Esophagus muscularis mucosa (tissue), 4 donors: Measurements from ENCODE around the gene AKAP5. TPM values are rescaled to one million over a fixed set of nuclear protein-coding genes. Genes with fewer than 3 reads are reported as not detected.
"Not testable (repeated sequence)": the region's sequence is repeated elsewhere in the genome, so short reads cannot be mapped to it uniquely, and the experiment has no call there.

ENCODE experiments used
- DNase-seq: peaks from one replicate; pipeline ENCODE4 v3.0.0-alpha.2; 2017; ENCODE audit errors: extremely low spot score
- H3K27ac ChIP-seq, 4 donors: fragments of 200-600 bp; sonication (generic); replicated peaks in 1 of 4; 1 replicate in 3 of 4; 2 replicates in 1 of 4; pipeline ENCODE4 v1.5.1; 2016 to 2019; ENCODE audit warnings: mild to moderate bottlenecking in 1 of 4
- H3K27me3 ChIP-seq, 4 donors: fragments of 200-600 bp; sonication (generic); one replicate each; pipeline versions ENCODE4 v1.5.1 to v1.6.0; 2016 to 2019
- H3K36me3 ChIP-seq, 4 donors: fragments of 200-600 bp; sonication (generic); one replicate each; pipeline ENCODE4 v1.5.1; 2016 to 2019
- H3K4me1 ChIP-seq, 4 donors: fragments of 200-600 bp; sonication (generic); one replicate each; pipeline ENCODE4 v1.5.1; 2016 to 2019
- H3K4me3 ChIP-seq, 4 donors: fragments of 200-600 bp; sonication (generic); 1 replicate in 2 of 4; 2 replicates in 2 of 4; pipeline ENCODE4 v1.5.1; 2016 to 2019; ENCODE audit warnings: mild to moderate bottlenecking in 4 of 4, moderate library complexity in 1 of 4
- H3K9me3 ChIP-seq, 4 donors: fragments of 200-600 bp; sonication (generic); 1 replicate in 3 of 4; 2 replicates in 1 of 4; pipeline ENCODE4 v1.5.1; 2016 to 2019
- EP300 ChIP-seq: sonication (generic); formaldehyde crosslinking; IDR thresholded peaks from one replicate; pipeline ENCODE4 v1.6.1; 2017; ENCODE audit warnings: antibody characterized with exemption
- POLR2A ChIP-seq: fragments of 450-650 bp; IDR thresholded peaks from one replicate; pipeline ENCODE4 v1.6.1; 2017; ENCODE audit warnings: antibody characterized with exemption, moderate library complexity, mild to moderate bottlenecking, low read depth
- POLR2AphosphoS5 ChIP-seq, 2 donors: sonication (generic); formaldehyde crosslinking; IDR thresholded peaks; one replicate each; pipeline ENCODE4 v1.6.1; 2017; ENCODE audit warnings: antibody characterized with exemption in 2 of 2
- WGBS: methylation state at CpG from one replicate; pipeline ENCODE4 v1.1.5; 2018; 5-methylcytosine and 5-hydroxymethylcytosine counted together
- intact Hi-C: fragments of 100-400 bp; cut with DNase I; formaldehyde crosslinking; loops from one replicate; pipeline ENCODE4 v1.15.1; 2023
- total RNA-seq, 4 donors: library from RNA; depleted of rRNA; stranded (reverse); fragments of >200 nt; gene quantifications; one replicate each; pipeline versions ENCODE4 v1.1.0 to v1.2.1, GENCODE V29; 2016
- TF ChIP-seq, protein P1 (sequence below), 3 experiments: fragments of 200-600 bp in 2 of 3; fragments of 450-650 bp in 1 of 3; sonication (generic) in 2 of 3; IDR thresholded peaks; one replicate each; pipeline ENCODE4 v1.5.1; 2017 to 2019; ENCODE audit warnings: antibody characterized with exemption in 3 of 3, mild to moderate bottlenecking in 2 of 3, moderate library complexity in 1 of 3

Gene AKAP5
- total RNA-seq, 4 donors from 2014 or later, result 0.45 to 2.1 (median 1.4) TPM

DNA sequence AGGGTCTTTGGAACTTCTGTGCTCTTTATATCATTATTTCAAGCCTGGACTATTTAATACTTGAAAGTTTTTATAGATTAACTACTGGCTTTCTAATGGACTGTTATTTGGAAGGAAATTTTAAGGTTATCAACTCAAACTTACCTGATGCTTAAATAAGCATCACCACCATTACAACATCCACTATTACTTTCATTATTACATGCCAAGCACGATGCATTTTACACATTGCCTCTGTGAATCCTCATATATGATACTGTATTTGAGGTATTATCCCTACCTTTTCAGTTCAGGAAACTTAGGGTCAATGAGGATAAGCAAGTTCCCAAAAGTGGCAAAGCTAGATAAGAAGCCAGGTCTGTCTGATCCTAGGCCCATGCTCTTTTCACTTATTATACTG lies 51.7 kb downstream of the AKAP5 start:
- intact Hi-C loops, result no loop called here
- TF ChIP-seq POLR2A (no peak), EP300 (no peak)
- TF ChIP-seq, protein P1, sequence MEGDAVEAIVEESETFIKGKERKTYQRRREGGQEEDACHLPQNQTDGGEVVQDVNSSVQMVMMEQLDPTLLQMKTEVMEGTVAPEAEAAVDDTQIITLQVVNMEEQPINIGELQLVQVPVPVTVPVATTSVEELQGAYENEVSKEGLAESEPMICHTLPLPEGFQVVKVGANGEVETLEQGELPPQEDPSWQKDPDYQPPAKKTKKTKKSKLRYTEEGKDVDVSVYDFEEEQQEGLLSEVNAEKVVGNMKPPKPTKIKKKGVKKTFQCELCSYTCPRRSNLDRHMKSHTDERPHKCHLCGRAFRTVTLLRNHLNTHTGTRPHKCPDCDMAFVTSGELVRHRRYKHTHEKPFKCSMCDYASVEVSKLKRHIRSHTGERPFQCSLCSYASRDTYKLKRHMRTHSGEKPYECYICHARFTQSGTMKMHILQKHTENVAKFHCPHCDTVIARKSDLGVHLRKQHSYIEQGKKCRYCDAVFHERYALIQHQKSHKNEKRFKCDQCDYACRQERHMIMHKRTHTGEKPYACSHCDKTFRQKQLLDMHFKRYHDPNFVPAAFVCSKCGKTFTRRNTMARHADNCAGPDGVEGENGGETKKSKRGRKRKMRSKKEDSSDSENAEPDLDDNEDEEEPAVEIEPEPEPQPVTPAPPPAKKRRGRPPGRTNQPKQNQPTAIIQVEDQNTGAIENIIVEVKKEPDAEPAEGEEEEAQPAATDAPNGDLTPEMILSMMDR (IDR thresholded peaks at IDR 0.05), result no peak
- Histone ChIP-seq H3K4me3 (no peak overlapping the region), H3K4me1 (peaks cover 14 to 56% (median 37%) of the 10 kb centered on the region in 4 donors), H3K36me3 (peaks cover 4 to 8% (median 6%) of the 10 kb centered on the region in 4 donors), H3K27me3 (no peaks in the 10 kb centered on the region), H3K27ac (no peak overlapping the region), H3K9me3 (no peaks in the 10 kb centered on the region)
- no peak for DNase-seq
- WGBS, result 88% methylated on average over 1 of the region's 1 CpG

DNA sequence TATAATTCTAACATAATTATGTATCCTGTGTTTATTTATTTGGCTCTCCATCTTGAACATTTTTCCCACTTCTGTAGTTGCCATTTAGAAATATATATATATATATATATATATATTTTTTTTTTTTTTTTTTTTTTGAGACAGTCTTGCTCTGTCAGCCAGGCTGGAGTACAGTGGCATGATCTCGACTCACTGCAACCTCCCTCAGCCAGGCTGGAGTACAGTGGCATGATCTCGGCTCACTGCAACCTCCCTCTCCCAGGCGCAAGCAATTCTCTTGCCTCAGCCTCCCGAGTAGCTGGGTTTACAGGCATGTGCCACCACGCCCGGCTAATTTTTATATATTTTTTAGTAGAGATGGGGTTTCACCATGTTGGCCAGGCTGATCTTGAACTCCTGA lies 52.4 kb downstream of the AKAP5 start:
- H3K27me3 ChIP-seq, H3K4me3 ChIP-seq, intact Hi-C loops, DNase-seq, H3K9me3 ChIP-seq, H3K27ac ChIP-seq: not testable (repeated sequence)
- Histone ChIP-seq H3K4me1 (peaks cover 10 to 49% (median 30%) of the 10 kb centered on the region in 4 donors), H3K36me3 (peaks cover 8 to 15% (median 13%) of the 10 kb centered on the region in 4 donors)
- 80% methylated on average over 6 of the region's 6 CpGs for WGBS

DNA sequence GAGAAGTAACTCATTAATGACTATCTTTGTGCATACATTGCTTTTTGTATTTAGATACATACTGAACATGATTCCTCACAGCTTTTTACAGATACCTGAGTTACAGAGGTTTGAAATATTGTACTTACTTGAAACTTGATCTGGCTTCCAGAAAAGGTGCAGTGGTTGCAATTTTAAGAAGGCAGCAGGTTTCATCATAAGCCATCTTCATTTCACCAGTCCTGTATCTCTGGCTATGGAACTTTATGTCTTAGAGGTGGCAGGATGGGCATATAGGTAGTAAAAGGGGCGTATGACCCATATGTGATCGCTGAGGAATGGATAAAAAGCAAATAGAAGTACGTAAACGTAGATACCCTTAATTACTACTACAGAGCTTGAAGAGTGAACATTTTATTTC lies 52.9 kb downstream of the AKAP5 start:
- WGBS, result 93% methylated on average over 4 of the region's 4 CpGs
- Histone ChIP-seq H3K4me3 (no peak overlapping the region), H3K4me1 (peaks cover 7 to 43% (median 28%) of the 10 kb centered on the region in 4 donors), H3K36me3 (peaks cover 8 to 21% (median 16%) of the 10 kb centered on the region in 4 donors), H3K27me3 (no peaks in the 10 kb centered on the region), H3K27ac (no peak overlapping the region), H3K9me3 (no peaks in the 10 kb centered on the region)
- intact Hi-C loops, result no loop called here
- TF ChIP-seq POLR2A (no peak), EP300 (no peak), POLR2AphosphoS5 (IDR thresholded peaks at IDR 0.05) (no peak)
- TF ChIP-seq, protein P1 (IDR thresholded peaks at IDR 0.05), result no peak
- no peak for DNase-seq

DNA sequence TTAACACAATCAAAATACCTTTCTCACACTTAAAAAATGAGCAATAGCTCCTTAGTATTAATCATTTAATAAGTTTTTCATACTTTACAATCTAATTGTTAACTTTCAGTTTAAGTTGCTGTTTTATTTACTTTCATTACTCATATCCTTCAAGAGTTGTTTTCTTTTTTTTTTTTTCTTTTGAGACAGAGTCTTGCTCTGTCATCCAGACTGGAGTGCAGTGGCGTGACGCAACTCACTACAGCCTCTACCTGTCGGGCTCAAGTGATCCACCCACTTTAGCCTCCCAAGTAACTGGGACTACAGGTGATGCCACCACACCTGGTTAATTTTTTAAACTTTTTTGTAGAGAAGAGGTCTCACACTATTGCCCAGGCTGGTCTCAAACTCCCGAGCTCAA lies 55.4 kb downstream of the AKAP5 start:
- Histone ChIP-seq H3K36me3 (peaks cover 8 to 24% (median 18%) of the 10 kb centered on the region in 4 donors), H3K27ac (no peak overlapping the region), H3K9me3 (no peaks in the 10 kb centered on the region), H3K4me3 (no peak overlapping the region), H3K27me3 (no peaks in the 10 kb centered on the region), H3K4me1 (peaks cover 0 to 21% (median 10%) of the 10 kb centered on the region in 4 donors)
- intact Hi-C loops, result no loop called here
- TF ChIP-seq, protein P1 (IDR thresholded peaks at IDR 0.05), result no peak
- TF ChIP-seq POLR2A (no peak), POLR2AphosphoS5 (IDR thresholded peaks at IDR 0.05) (no peak), EP300 (no peak)
- DNase-seq, result no peak
- 97% methylated on average over 4 of the region's 4 CpGs for WGBS

DNA sequence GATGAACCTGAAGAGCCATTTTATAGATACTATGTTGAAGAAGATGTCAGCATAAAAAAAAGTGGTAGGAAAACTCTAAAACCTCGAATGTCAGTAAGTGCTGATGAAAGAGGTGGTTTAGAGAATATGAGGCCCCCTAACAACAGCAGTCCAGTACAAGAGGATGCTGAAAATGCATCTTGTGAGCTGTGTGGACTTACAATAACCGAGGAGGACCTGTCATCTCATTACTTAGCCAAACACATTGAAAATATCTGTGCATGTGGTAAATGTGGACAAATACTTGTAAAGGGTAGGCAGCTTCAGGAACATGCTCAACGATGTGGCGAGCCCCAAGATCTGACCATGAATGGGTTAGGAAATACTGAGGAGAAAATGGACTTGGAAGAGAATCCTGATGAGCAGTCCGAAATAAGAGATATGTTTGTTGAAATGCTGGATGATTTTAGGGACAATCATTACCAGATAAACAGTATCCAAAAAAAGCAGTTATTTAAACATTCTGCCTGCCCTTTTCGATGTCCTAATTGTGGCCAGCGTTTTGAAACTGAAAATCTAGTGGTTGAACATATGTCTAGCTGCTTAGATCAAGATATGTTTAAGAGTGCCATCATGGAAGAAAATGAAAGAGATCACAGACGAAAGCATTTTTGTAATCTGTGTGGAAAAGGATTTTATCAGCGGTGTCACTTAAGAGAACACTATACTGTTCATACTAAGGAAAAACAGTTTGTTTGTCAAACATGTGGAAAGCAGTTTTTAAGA lies 57.5 kb downstream of the AKAP5 start:
- peaks cover 0 to 5% (median 0%) of the 10 kb centered on the region in 4 donors for H3K4me1 ChIP-seq
- H3K27me3 ChIP-seq, result no peaks in the 10 kb centered on the region
- peaks cover 8 to 28% (median 18%) of the 10 kb centered on the region in 4 donors for H3K36me3 ChIP-seq
- DNase-seq, result no peak
- intact Hi-C loops, result no loop called here
- no peak overlapping the region for H3K27ac ChIP-seq
- 90% methylated on average over 9 of the region's 9 CpGs for WGBS
- TF ChIP-seq POLR2A (no peak), POLR2AphosphoS5 (IDR thresholded peaks at IDR 0.05) (no peak), EP300 (no peak)
- TF ChIP-seq, protein P1 (IDR thresholded peaks at IDR 0.05), result no peak
- H3K9me3 ChIP-seq, result no peaks in the 10 kb centered on the region
- H3K4me3 ChIP-seq, result no peak overlapping the region

Other genes starting within 250 kb of the AKAP5 start
- gene ESR2, start 171.1 kb upstream of the AKAP5 start, total RNA-seq, result under 1 TPM in 3 of 4 donors, not detected in 1; 0.29 to 0.83 (median 0.42) TPM
- gene MTHFD1, start 77.1 kb upstream of the AKAP5 start, total RNA-seq, result 10 to 100 TPM; 33.3 to 39.9 (median 35.8) TPM
- gene ZBTB25, start 38.3 kb downstream of the AKAP5 start, total RNA-seq, result 10 to 100 TPM in 2 of 4 donors, 1 to 10 TPM in 2; 7.3 to 13.3 (median 10.4) TPM
- 10 to 100 TPM; 31.4 to 41.9 (median 35.3) TPM for gene ZBTB1, start 39.3 kb downstream of the AKAP5 start, total RNA-seq
- 100 to 1,000 TPM; 196 to 334 (median 265) TPM for gene HSPA2, start 75.2 kb downstream of the AKAP5 start, total RNA-seq
- under 1 TPM in 3 of 4 donors, not detected in 1; 0.34 to 0.83 (median 0.71) TPM for gene PPP1R36, start 84.5 kb downstream of the AKAP5 start, total RNA-seq
- gene PLEKHG3, start 238.9 kb downstream of the AKAP5 start, total RNA-seq, result 10 to 100 TPM; 21.7 to 66.7 (median 35.1) TPM